ENCODE measurements around the gene ARRB1. TPM values are rescaled to one million over a fixed set of nuclear protein-coding genes. Genes with fewer than 3 reads are reported as not detected.

ARRB1 gene
- total and polyA plus RNA-seq, 9 of the 15 experiments (the other 6 are each of a cell fraction or from before 2014, with no cell fraction given): 6.6 to 45.4 (median 28.5) TPM

- intact Hi-C loops (cut with micrococcal nuclease): no loop called here
- DNase-seq (ENCODE audit: extremely low read depth in 1 of 4, low spot score in 3 of 4) (no peak), ATAC-seq (no peak), FAIRE-seq (no peak)
- no peaks in the 10 kb centered on the region for H3K27me3 ChIP-seq (ENCODE audit: control insufficient read depth in 2 of 2, insufficient read depth in 2 of 2, low read length in 2 of 2)
- H3K27ac ChIP-seq (ENCODE audit: extremely low read depth, low read depth, low read length): no peak overlapping the region
- H3K9ac ChIP-seq (ENCODE audit: insufficient read depth in 1 of 2, low read depth in 2 of 2, low read length in 2 of 2): peak overlapping the region in 1 of 2 experiments; percentile 65; a peak in 1 of 4 replicates
- H4K20me1 ChIP-seq (replicated peaks; ENCODE audit: control insufficient read depth, insufficient read depth, low read length): peaks cover 5% of the 10 kb centered on the region; the same call in 1 of the 2 replicates
- 73% methylated on average over 4 of the region's 4 CpGs for WGBS (ENCODE audit: insufficient coverage, low coverage, missing lambda C conversion rate)
- no peaks in the 10 kb centered on the region; the same call in 2 of the 3 replicates for H3K79me2 ChIP-seq (ENCODE audit: control insufficient read depth, insufficient read depth, low read length)
- H3K4me3 ChIP-seq: no peak overlapping the region
- H3K4me1 ChIP-seq (replicated peaks in 1 of 2; ENCODE audit: control insufficient read depth in 2 of 2, insufficient read depth in 2 of 2, low read length in 2 of 2): 0 out of 5 replicates have a peak, but pooled peaks cover 0 to 3% of the 10 kb centered on the region in 2 experiments
- no peak overlapping the region for H3K4me2 ChIP-seq (ENCODE audit: insufficient read depth, low read length)
- ChIA-PET POLR2A (interaction anchor here (0.8 kb wide), 1 partner anchor 11 kb away, joined by 3 read pairs; no protein-coding TSS in a partner anchor), CTCF (ENCODE audit: low intra/inter-chr PET ratio) (no interaction called here)
- H3K36me3 ChIP-seq (ENCODE audit: control insufficient read depth, insufficient read depth, low read length): no peaks in the 10 kb centered on the region; the same call in 2 of the 3 replicates
- no peaks in the 10 kb centered on the region for H3K9me1 ChIP-seq (ENCODE audit: control insufficient read depth, insufficient read depth, low read length)
- H2AFZ ChIP-seq (ENCODE audit: low read depth, low read length): no peak overlapping the region
- no TSS peak for BruUV-seq (replicated peaks)
- in situ Hi-C loops (cut with MboI): no loop called here
- no peak for TF ChIP-seq MCM7 (IDR thresholded peaks at IDR 0.05)
- TF ChIP-seq RFX7 (CRISPR knock-in tag; IDR thresholded peaks at IDR 0.05): no peak
- TF ChIP-seq YY1 (IDR thresholded peaks at IDR 0.05; ENCODE audit: borderline replicate concordance in 1 of 3, control insufficient read depth in 1 of 3, extremely low read depth in 1 of 3, insufficient read depth in 3 of 3, insufficient read length in 1 of 3, insufficient replicate concordance in 2 of 3, low read depth in 1 of 3, low read length in 2 of 3): no peak
- TF ChIP-seq NR1H2 (CRISPR knock-in tag; IDR thresholded peaks at IDR 0.05): no peak
- no peak for TF ChIP-seq PTRF (tag; IDR thresholded peaks at IDR 0.05)
- no peak for TF ChIP-seq ZNF224 (CRISPR knock-in tag; IDR thresholded peaks at IDR 0.05)
- TF ChIP-seq FIP1L1 (IDR thresholded peaks at IDR 0.05; ENCODE audit: low read depth, low read length, poor library complexity, severe bottlenecking): no peak
- TF ChIP-seq, protein P1, sequence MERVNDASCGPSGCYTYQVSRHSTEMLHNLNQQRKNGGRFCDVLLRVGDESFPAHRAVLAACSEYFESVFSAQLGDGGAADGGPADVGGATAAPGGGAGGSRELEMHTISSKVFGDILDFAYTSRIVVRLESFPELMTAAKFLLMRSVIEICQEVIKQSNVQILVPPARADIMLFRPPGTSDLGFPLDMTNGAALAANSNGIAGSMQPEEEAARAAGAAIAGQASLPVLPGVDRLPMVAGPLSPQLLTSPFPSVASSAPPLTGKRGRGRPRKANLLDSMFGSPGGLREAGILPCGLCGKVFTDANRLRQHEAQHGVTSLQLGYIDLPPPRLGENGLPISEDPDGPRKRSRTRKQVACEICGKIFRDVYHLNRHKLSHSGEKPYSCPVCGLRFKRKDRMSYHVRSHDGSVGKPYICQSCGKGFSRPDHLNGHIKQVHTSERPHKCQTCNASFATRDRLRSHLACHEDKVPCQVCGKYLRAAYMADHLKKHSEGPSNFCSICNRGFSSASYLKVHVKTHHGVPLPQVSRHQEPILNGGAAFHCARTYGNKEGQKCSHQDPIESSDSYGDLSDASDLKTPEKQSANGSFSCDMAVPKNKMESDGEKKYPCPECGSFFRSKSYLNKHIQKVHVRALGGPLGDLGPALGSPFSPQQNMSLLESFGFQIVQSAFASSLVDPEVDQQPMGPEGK (CRISPR knock-in tag; IDR thresholded peaks at IDR 0.05; ENCODE audit: borderline replicate concordance): no peak
- TF ChIP-seq ZNF584 (CRISPR knock-in tag; IDR thresholded peaks at IDR 0.05; ENCODE audit: low read depth): no peak
- no peak for TF ChIP-seq PREB (CRISPR knock-in tag; IDR thresholded peaks at IDR 0.05)
- TF ChIP-seq HNRNPLL (IDR thresholded peaks at IDR 0.05; ENCODE audit: low read depth, low read length, poor library complexity, severe bottlenecking): no peak
- no peak for TF ChIP-seq ZNF77 (CRISPR knock-in tag; IDR thresholded peaks at IDR 0.05)
- TF ChIP-seq HMGXB4 (CRISPR knock-in tag; IDR thresholded peaks at IDR 0.05): no peak
- no peak for TF ChIP-seq ZNF217 (CRISPR knock-in tag; IDR thresholded peaks at IDR 0.05)
- no peak for TF ChIP-seq ZBED1 (IDR thresholded peaks at IDR 0.05)
- no peak for TF ChIP-seq PCBP1 (IDR thresholded peaks at IDR 0.05; ENCODE audit: low read depth, low read length, poor library complexity, severe bottlenecking)
- TF ChIP-seq FOXJ3 (CRISPR knock-in tag; IDR thresholded peaks at IDR 0.05): no peak
- TF ChIP-seq ELF2 (CRISPR knock-in tag; IDR thresholded peaks at IDR 0.05): no peak
- H3K9me3 ChIP-seq (replicated peaks; ENCODE audit: control insufficient read depth, insufficient read depth, low read depth, low read length): no peaks in the 10 kb centered on the region
Measured at GRCh38 chr11:75302371-75302770, 49.1 kb downstream of the ARRB1 start.
